ENCODE results near the gene FRMD1.

Gene FRMD1

GRCh38 chr6:168116438-168116974 is 37.5 kb upstream of the FRMD1 start:
- DNase-seq = no peak
- no peaks in the 10 kb centered on the region for H3K4me1 ChIP-seq (ENCODE audit: control insufficient read depth, low read depth, low read length)
- no peak overlapping the region for H3K4me2 ChIP-seq (ENCODE audit: low read length)
- H3K9ac ChIP-seq (ENCODE audit: low read length) = no peak overlapping the region
- no peak overlapping the region for H3K18ac ChIP-seq (ENCODE audit: low read length)
- no peak overlapping the region for H2BK15ac ChIP-seq (replicated peaks; ENCODE audit: low read depth)
- WGBS (ENCODE audit: extremely low coverage, insufficient coverage, low lambda C conversion rate) = no CpG with 5 or more reads among the region's 11 CpGs
- no peak overlapping the region for H3K56ac ChIP-seq (ENCODE audit: low read length)
- no peak overlapping the region for H2AK5ac ChIP-seq (ENCODE audit: low read length)
- no peak overlapping the region for H3K4me3 ChIP-seq (ENCODE audit: low read length)
- no peaks in the 10 kb centered on the region for H3K79me2 ChIP-seq (ENCODE audit: control insufficient read depth, insufficient read depth, low read length)
- H3K79me1 ChIP-seq (ENCODE audit: low read length) = no peaks in the 10 kb centered on the region
- H3K23ac ChIP-seq (ENCODE audit: low read length) = no peak overlapping the region
- no peak overlapping the region for H2BK120ac ChIP-seq (ENCODE audit: low read depth, low read length)
- H3K27me3 ChIP-seq (ENCODE audit: insufficient read depth, low read length, poor library complexity) = no peaks in the 10 kb centered on the region
- H3K36me3 ChIP-seq (ENCODE audit: control insufficient read depth, insufficient read depth, low read length) = no peaks in the 10 kb centered on the region
- H4K5ac ChIP-seq (ENCODE audit: low read length) = no peak overlapping the region
- no peak overlapping the region for H2BK5ac ChIP-seq (ENCODE audit: low read length)
- H3K27ac ChIP-seq (ENCODE audit: low read depth, low read length) = no peak overlapping the region
- no peak overlapping the region for H4K8ac ChIP-seq (ENCODE audit: low read depth, low read length)
- no peak overlapping the region for H3K4ac ChIP-seq (ENCODE audit: low read depth, low read length)

GRCh38 chr6:168115748-168116437 is 36.9 kb upstream of the FRMD1 start:
- Histone ChIP-seq H2AK5ac (ENCODE audit: low read length) (no peak overlapping the region), H3K18ac (ENCODE audit: low read length) (no peak overlapping the region), H3K4me2 (ENCODE audit: low read length) (no peak overlapping the region), H3K27me3 (ENCODE audit: insufficient read depth, low read length, poor library complexity) (no peaks in the 10 kb centered on the region), H3K36me3 (ENCODE audit: control insufficient read depth, insufficient read depth, low read length) (no peaks in the 10 kb centered on the region), H3K4me1 (ENCODE audit: control insufficient read depth, low read depth, low read length) (no peaks in the 10 kb centered on the region), H4K8ac (ENCODE audit: low read depth, low read length) (no peak overlapping the region), H3K79me1 (ENCODE audit: low read length) (no peaks in the 10 kb centered on the region), H3K56ac (ENCODE audit: low read length) (no peak overlapping the region), H3K27ac (ENCODE audit: low read depth, low read length) (no peak overlapping the region), H3K23ac (ENCODE audit: low read length) (no peak overlapping the region), H4K5ac (ENCODE audit: low read length) (no peak overlapping the region), H2BK15ac (replicated peaks; ENCODE audit: low read depth) (no peak overlapping the region), H3K4ac (ENCODE audit: low read depth, low read length) (no peak overlapping the region), H3K79me2 (ENCODE audit: control insufficient read depth, insufficient read depth, low read length) (no peaks in the 10 kb centered on the region), H2BK120ac (ENCODE audit: low read depth, low read length) (no peak overlapping the region), H2BK5ac (ENCODE audit: low read length) (no peak overlapping the region), H3K4me3 (ENCODE audit: low read length) (no peak overlapping the region), H3K9ac (ENCODE audit: low read length) (no peak overlapping the region)
- no CpG with 5 or more reads among the region's 5 CpGs for WGBS (ENCODE audit: extremely low coverage, insufficient coverage, low lambda C conversion rate)
- no peak for DNase-seq

GRCh38 chr6:168113226-168113625 is 34.2 kb upstream of the FRMD1 start:
- Histone ChIP-seq H3K23ac (ENCODE audit: low read length) (no peak overlapping the region), H4K5ac (ENCODE audit: low read length) (no peak overlapping the region), H3K56ac (ENCODE audit: low read length) (no peak overlapping the region), H3K27me3 (ENCODE audit: insufficient read depth, low read length, poor library complexity) (no peaks in the 10 kb centered on the region), H3K79me2 (ENCODE audit: control insufficient read depth, insufficient read depth, low read length) (no peaks in the 10 kb centered on the region), H3K18ac (ENCODE audit: low read length) (no peak overlapping the region), H3K36me3 (ENCODE audit: control insufficient read depth, insufficient read depth, low read length) (no peaks in the 10 kb centered on the region), H2BK120ac (ENCODE audit: low read depth, low read length) (no peak overlapping the region), H3K4me3 (ENCODE audit: low read length) (no peak overlapping the region), H2BK5ac (ENCODE audit: low read length) (no peak overlapping the region), H3K4me2 (ENCODE audit: low read length) (no peak overlapping the region), H2AK5ac (ENCODE audit: low read length) (no peak overlapping the region), H3K4me1 (ENCODE audit: control insufficient read depth, low read depth, low read length) (no peaks in the 10 kb centered on the region), H3K27ac (ENCODE audit: low read depth, low read length) (no peak overlapping the region), H2BK15ac (replicated peaks; ENCODE audit: low read depth) (no peak overlapping the region), H3K4ac (ENCODE audit: low read depth, low read length) (no peak overlapping the region), H4K8ac (ENCODE audit: low read depth, low read length) (no peak overlapping the region), H3K79me1 (ENCODE audit: low read length) (no peaks in the 10 kb centered on the region), H3K9ac (ENCODE audit: low read length) (no peak overlapping the region)
- DNase-seq = no peak
- no CpG with 5 or more reads among the region's 8 CpGs for WGBS (ENCODE audit: extremely low coverage, insufficient coverage, low lambda C conversion rate)

GRCh38 chr6:168111911-168112310 is 32.9 kb upstream of the FRMD1 start:
- H3K9ac ChIP-seq (ENCODE audit: low read length) = no peak overlapping the region
- no peak overlapping the region for H3K56ac ChIP-seq (ENCODE audit: low read length)
- no peak overlapping the region for H3K23ac ChIP-seq (ENCODE audit: low read length)
- no peak for DNase-seq
- no peak overlapping the region for H3K18ac ChIP-seq (ENCODE audit: low read length)
- H3K79me1 ChIP-seq (ENCODE audit: low read length) = no peaks in the 10 kb centered on the region
- no peak overlapping the region for H3K4me2 ChIP-seq (ENCODE audit: low read length)
- H3K4me1 ChIP-seq (ENCODE audit: control insufficient read depth, low read depth, low read length) = no peaks in the 10 kb centered on the region
- H3K27me3 ChIP-seq (ENCODE audit: insufficient read depth, low read length, poor library complexity) = no peaks in the 10 kb centered on the region
- H4K8ac ChIP-seq (ENCODE audit: low read depth, low read length) = no peak overlapping the region
- no peak overlapping the region for H2AK5ac ChIP-seq (ENCODE audit: low read length)
- H2BK5ac ChIP-seq (ENCODE audit: low read length) = no peak overlapping the region
- H4K5ac ChIP-seq (ENCODE audit: low read length) = no peak overlapping the region
- H3K27ac ChIP-seq (ENCODE audit: low read depth, low read length) = no peak overlapping the region
- no peak overlapping the region for H2BK15ac ChIP-seq (replicated peaks; ENCODE audit: low read depth)
- no peak overlapping the region for H3K4me3 ChIP-seq (ENCODE audit: low read length)
- no CpG with 5 or more reads among the region's 6 CpGs for WGBS (ENCODE audit: extremely low coverage, insufficient coverage, low lambda C conversion rate)
- H3K36me3 ChIP-seq (ENCODE audit: control insufficient read depth, insufficient read depth, low read length) = no peaks in the 10 kb centered on the region
- H3K79me2 ChIP-seq (ENCODE audit: control insufficient read depth, insufficient read depth, low read length) = no peaks in the 10 kb centered on the region
- no peak overlapping the region for H2BK120ac ChIP-seq (ENCODE audit: low read depth, low read length)
- no peak overlapping the region for H3K4ac ChIP-seq (ENCODE audit: low read depth, low read length)

GRCh38 chr6:168110437-168110836 is 31.4 kb upstream of the FRMD1 start:
- H3K36me3 ChIP-seq (ENCODE audit: control insufficient read depth, insufficient read depth, low read length) = no peaks in the 10 kb centered on the region
- no peak overlapping the region for H3K23ac ChIP-seq (ENCODE audit: low read length)
- WGBS (ENCODE audit: extremely low coverage, insufficient coverage, low lambda C conversion rate) = no CpG with 5 or more reads among the region's 3 CpGs
- H3K27me3 ChIP-seq (ENCODE audit: insufficient read depth, low read length, poor library complexity) = no peaks in the 10 kb centered on the region
- no peak for DNase-seq
- no peak overlapping the region for H3K4ac ChIP-seq (ENCODE audit: low read depth, low read length)
- no peak overlapping the region for H3K27ac ChIP-seq (ENCODE audit: low read depth, low read length)
- no peak overlapping the region for H3K4me3 ChIP-seq (ENCODE audit: low read length)
- no peak overlapping the region for H3K18ac ChIP-seq (ENCODE audit: low read length)
- H3K4me2 ChIP-seq (ENCODE audit: low read length) = no peak overlapping the region
- no peak overlapping the region for H4K5ac ChIP-seq (ENCODE audit: low read length)
- no peak overlapping the region for H3K56ac ChIP-seq (ENCODE audit: low read length)
- H4K8ac ChIP-seq (ENCODE audit: low read depth, low read length) = no peak overlapping the region
- no peak overlapping the region for H2BK120ac ChIP-seq (ENCODE audit: low read depth, low read length)
- H2BK15ac ChIP-seq (replicated peaks; ENCODE audit: low read depth) = no peak overlapping the region
- no peak overlapping the region for H2AK5ac ChIP-seq (ENCODE audit: low read length)
- no peak overlapping the region for H3K9ac ChIP-seq (ENCODE audit: low read length)
- no peaks in the 10 kb centered on the region for H3K4me1 ChIP-seq (ENCODE audit: control insufficient read depth, low read depth, low read length)
- H2BK5ac ChIP-seq (ENCODE audit: low read length) = no peak overlapping the region
- H3K79me1 ChIP-seq (ENCODE audit: low read length) = no peaks in the 10 kb centered on the region
- H3K79me2 ChIP-seq (ENCODE audit: control insufficient read depth, insufficient read depth, low read length) = no peaks in the 10 kb centered on the region

GRCh38 chr6:168109171-168109570 is 30.2 kb upstream of the FRMD1 start:
- H3K79me1 ChIP-seq (ENCODE audit: low read length) = no peaks in the 10 kb centered on the region

More at GRCh38 chr6:168109171-168109570, 30.2 kb upstream of the FRMD1 start:
- DNase-seq = no peak
- Histone ChIP-seq H3K23ac (ENCODE audit: low read length) (no peak overlapping the region), H3K4ac (ENCODE audit: low read depth, low read length) (no peak overlapping the region), H3K4me2 (ENCODE audit: low read length) (no peak overlapping the region), H3K56ac (ENCODE audit: low read length) (no peak overlapping the region), H3K27me3 (ENCODE audit: insufficient read depth, low read length, poor library complexity) (no peaks in the 10 kb centered on the region), H4K5ac (ENCODE audit: low read length) (no peak overlapping the region), H3K4me3 (ENCODE audit: low read length) (no peak overlapping the region), H3K4me1 (ENCODE audit: control insufficient read depth, low read depth, low read length) (no peaks in the 10 kb centered on the region), H3K18ac (ENCODE audit: low read length) (no peak overlapping the region), H4K8ac (ENCODE audit: low read depth, low read length) (no peak overlapping the region), H3K36me3 (ENCODE audit: control insufficient read depth, insufficient read depth, low read length) (no peaks in the 10 kb centered on the region), H3K79me2 (ENCODE audit: control insufficient read depth, insufficient read depth, low read length) (no peaks in the 10 kb centered on the region), H2AK5ac (ENCODE audit: low read length) (no peak overlapping the region), H3K27ac (ENCODE audit: low read depth, low read length) (no peak overlapping the region), H2BK15ac (replicated peaks; ENCODE audit: low read depth) (no peak overlapping the region), H2BK5ac (ENCODE audit: low read length) (no peak overlapping the region), H2BK120ac (ENCODE audit: low read depth, low read length) (no peak overlapping the region), H3K9ac (ENCODE audit: low read length) (no peak overlapping the region)
- WGBS (ENCODE audit: extremely low coverage, insufficient coverage, low lambda C conversion rate) = no CpG with 5 or more reads among the region's 12 CpGs
